ENCODE measurements around the gene MORF4L1.
"Not testable (repeated sequence)": the region's sequence is repeated elsewhere in the genome, so short reads cannot be mapped to it uniquely, and the experiment has no call there.

Gene MORF4L1

GRCh38 chr15:78872155-78872971, at the start of gene MORF4L1:
Gene MORF4L1, plus strand, starts transcription at chr15:78872890. Its CDS starts 128 bp downstream, at chr15:78873018.
- DNase-seq (ENCODE audit: low read depth in 3 of 3) = peak; percentile 88 to 95 (median 91)

- DNase-seq (ENCODE audit: low read depth in 3 of 3) = no peak
Observed at GRCh38 chr15:78828920-78829319, 43.8 kb upstream of the MORF4L1 start.

GRCh38 chr15:78830514-78831228, 42.0 kb upstream of the MORF4L1 start:
- DNase-seq (ENCODE audit: low read depth in 3 of 3) = no peak

GRCh38 chr15:78831229-78832207, 41.2 kb upstream of the MORF4L1 start:
- DNase-seq (ENCODE audit: low read depth in 3 of 3) = no peak

- no peak for DNase-seq (ENCODE audit: low read depth in 3 of 3)
Observed at GRCh38 chr15:78836333-78836732, 36.4 kb upstream of the MORF4L1 start.

- no peak for DNase-seq (ENCODE audit: low read depth in 3 of 3)
Observed at GRCh38 chr15:78837131-78837530, 35.6 kb upstream of the MORF4L1 start.

GRCh38 chr15:78837543-78837942, 35.1 kb upstream of the MORF4L1 start:
- no peak for DNase-seq (ENCODE audit: low read depth in 3 of 3)

GRCh38 chr15:78838489-78838888, 34.2 kb upstream of the MORF4L1 start:
- no peak for DNase-seq (ENCODE audit: low read depth in 3 of 3)

GRCh38 chr15:78839151-78839550, 33.5 kb upstream of the MORF4L1 start:
- DNase-seq (ENCODE audit: low read depth in 3 of 3) = not testable (repeated sequence)

GRCh38 chr15:78840661-78841375, 31.9 kb upstream of the MORF4L1 start:
- no peak for DNase-seq (ENCODE audit: low read depth in 3 of 3)

- no peak for DNase-seq (ENCODE audit: low read depth in 3 of 3)
Observed at GRCh38 chr15:78841376-78841706, 31.3 kb upstream of the MORF4L1 start.

- DNase-seq (ENCODE audit: low read depth in 3 of 3) = no peak
Observed at GRCh38 chr15:78841891-78842290, 30.8 kb upstream of the MORF4L1 start.

GRCh38 chr15:78842519-78842918, 30.2 kb upstream of the MORF4L1 start:
- DNase-seq (ENCODE audit: low read depth in 3 of 3) = no peak

- not testable (repeated sequence) for DNase-seq (ENCODE audit: low read depth in 3 of 3)
Observed at GRCh38 chr15:78846906-78847305, 25.8 kb upstream of the MORF4L1 start.

- not testable (repeated sequence) for DNase-seq (ENCODE audit: low read depth in 3 of 3)
Observed at GRCh38 chr15:78847387-78847906, 25.2 kb upstream of the MORF4L1 start.

GRCh38 chr15:78850352-78850751, 22.3 kb upstream of the MORF4L1 start:
- no peak for DNase-seq (ENCODE audit: low read depth in 3 of 3)

GRCh38 chr15:78850941-78851755, 21.5 kb upstream of the MORF4L1 start:
- no peak for DNase-seq (ENCODE audit: low read depth in 3 of 3)

- no peak for DNase-seq (ENCODE audit: low read depth in 3 of 3)
Observed at GRCh38 chr15:78853500-78853899, 19.2 kb upstream of the MORF4L1 start.

- no peak for DNase-seq (ENCODE audit: low read depth in 3 of 3)
Observed at GRCh38 chr15:78854833-78855372, 17.8 kb upstream of the MORF4L1 start.

- DNase-seq (ENCODE audit: low read depth in 3 of 3) = no peak
Observed at GRCh38 chr15:78855746-78856145, 16.9 kb upstream of the MORF4L1 start.

All from stimulated activated CD4-positive, alpha-beta T cell treated with anti-CD3 and anti-CD28 coated beads, TNF-alpha, amount 100 ng/mL, for 48 hours (primary cell).